Measurements from ENCODE around the gene PPFIA2.
"Not testable (repeated sequence)": the region's sequence is repeated elsewhere in the genome, so short reads cannot be mapped to it uniquely, and the experiment has no call there.

Gene PPFIA2

GRCh38 chr12:81726634-81727033 is 32.5 kb downstream of the PPFIA2 start:
- Histone ChIP-seq H3K27me3 (ENCODE audit: control insufficient read depth, insufficient read depth, low read length) (no peaks in the 10 kb centered on the region), H3K4me1 (ENCODE audit: control insufficient read depth, insufficient read depth, low read length) (peaks cover 17% of the 10 kb centered on the region), H3K9ac (ENCODE audit: low read depth, low read length) (no peak overlapping the region), H3K36me3 (ENCODE audit: control insufficient read depth, insufficient read depth, low read length) (no peaks in the 10 kb centered on the region), H3K4me3 (ENCODE audit: low read depth, low read length) (no peak overlapping the region), H3K9me3 (ENCODE audit: control insufficient read depth, insufficient read depth, low read length) (no peaks in the 10 kb centered on the region)

- H3K36me3 ChIP-seq (ENCODE audit: control insufficient read depth, insufficient read depth, low read length) = no peaks in the 10 kb centered on the region
- H3K27me3 ChIP-seq (ENCODE audit: control insufficient read depth, insufficient read depth, low read length) = no peaks in the 10 kb centered on the region
- no peak overlapping the region for H3K4me3 ChIP-seq (ENCODE audit: low read depth, low read length)
- H3K4me1 ChIP-seq (ENCODE audit: control insufficient read depth, insufficient read depth, low read length) = peaks cover 17% of the 10 kb centered on the region
- H3K9ac ChIP-seq (ENCODE audit: low read depth, low read length) = no peak overlapping the region
- no peaks in the 10 kb centered on the region for H3K9me3 ChIP-seq (ENCODE audit: control insufficient read depth, insufficient read depth, low read length)
Measured at GRCh38 chr12:81723361-81723760, 35.8 kb downstream of the PPFIA2 start.

- H3K27me3 ChIP-seq (ENCODE audit: control insufficient read depth, insufficient read depth, low read length) = no peaks in the 10 kb centered on the region
- no peaks in the 10 kb centered on the region for H3K9me3 ChIP-seq (ENCODE audit: control insufficient read depth, insufficient read depth, low read length)
- H3K4me3 ChIP-seq (ENCODE audit: low read depth, low read length) = no peak overlapping the region
- no peak overlapping the region for H3K9ac ChIP-seq (ENCODE audit: low read depth, low read length)
- peaks cover 14% of the 10 kb centered on the region for H3K4me1 ChIP-seq (ENCODE audit: control insufficient read depth, insufficient read depth, low read length)
- H3K36me3 ChIP-seq (ENCODE audit: control insufficient read depth, insufficient read depth, low read length) = no peaks in the 10 kb centered on the region
Measured at GRCh38 chr12:81722004-81722403, 37.1 kb downstream of the PPFIA2 start.

GRCh38 chr12:81718616-81719015 is 40.5 kb downstream of the PPFIA2 start:
- H3K4me1 ChIP-seq (ENCODE audit: control insufficient read depth, insufficient read depth, low read length) = peaks cover 6% of the 10 kb centered on the region
- H3K9ac ChIP-seq (ENCODE audit: low read depth, low read length) = no peak overlapping the region
- H3K4me3 ChIP-seq (ENCODE audit: low read depth, low read length) = no peak overlapping the region
- H3K27me3 ChIP-seq (ENCODE audit: control insufficient read depth, insufficient read depth, low read length) = no peaks in the 10 kb centered on the region
- H3K36me3 ChIP-seq (ENCODE audit: control insufficient read depth, insufficient read depth, low read length) = no peaks in the 10 kb centered on the region
- H3K9me3 ChIP-seq (ENCODE audit: control insufficient read depth, insufficient read depth, low read length) = no peaks in the 10 kb centered on the region

- H3K36me3 ChIP-seq (ENCODE audit: control insufficient read depth, insufficient read depth, low read length) = no peaks in the 10 kb centered on the region
- H3K9me3 ChIP-seq (ENCODE audit: control insufficient read depth, insufficient read depth, low read length) = no peaks in the 10 kb centered on the region
- H3K9ac ChIP-seq (ENCODE audit: low read depth, low read length) = no peak overlapping the region
- no peak overlapping the region for H3K4me3 ChIP-seq (ENCODE audit: low read depth, low read length)
- H3K4me1 ChIP-seq (ENCODE audit: control insufficient read depth, insufficient read depth, low read length) = no peaks in the 10 kb centered on the region
- no peaks in the 10 kb centered on the region for H3K27me3 ChIP-seq (ENCODE audit: control insufficient read depth, insufficient read depth, low read length)
Measured at GRCh38 chr12:81712536-81712935, 46.6 kb downstream of the PPFIA2 start.

GRCh38 chr12:81705586-81705985 is 53.6 kb downstream of the PPFIA2 start:
- Histone ChIP-seq H3K9me3 (ENCODE audit: control insufficient read depth, insufficient read depth, low read length) (no peaks in the 10 kb centered on the region), H3K4me1 (ENCODE audit: control insufficient read depth, insufficient read depth, low read length) (no peaks in the 10 kb centered on the region)

GRCh38 chr12:81699551-81699950 is 59.6 kb downstream of the PPFIA2 start:
- Histone ChIP-seq H3K4me1 (ENCODE audit: control insufficient read depth, insufficient read depth, low read length) (no peaks in the 10 kb centered on the region), H3K9ac (ENCODE audit: low read depth, low read length) (no peak overlapping the region), H3K27me3 (ENCODE audit: control insufficient read depth, insufficient read depth, low read length) (no peaks in the 10 kb centered on the region), H3K36me3 (ENCODE audit: control insufficient read depth, insufficient read depth, low read length) (no peaks in the 10 kb centered on the region), H3K4me3 (ENCODE audit: low read depth, low read length) (no peak overlapping the region), H3K9me3 (ENCODE audit: control insufficient read depth, insufficient read depth, low read length) (no peaks in the 10 kb centered on the region)

More at GRCh38 chr12:81705586-81705985, 53.6 kb downstream of the PPFIA2 start:
- no peak overlapping the region for H3K9ac ChIP-seq (ENCODE audit: low read depth, low read length)
- H3K4me3 ChIP-seq (ENCODE audit: low read depth, low read length) = no peak overlapping the region
- H3K27me3 ChIP-seq (ENCODE audit: control insufficient read depth, insufficient read depth, low read length) = no peaks in the 10 kb centered on the region
- H3K36me3 ChIP-seq (ENCODE audit: control insufficient read depth, insufficient read depth, low read length) = no peaks in the 10 kb centered on the region

- no peak overlapping the region for H3K4me3 ChIP-seq (ENCODE audit: low read depth, low read length)
- no peaks in the 10 kb centered on the region for H3K36me3 ChIP-seq (ENCODE audit: control insufficient read depth, insufficient read depth, low read length)
- no peaks in the 10 kb centered on the region for H3K9me3 ChIP-seq (ENCODE audit: control insufficient read depth, insufficient read depth, low read length)
- no peak overlapping the region for H3K9ac ChIP-seq (ENCODE audit: low read depth, low read length)
- no peaks in the 10 kb centered on the region for H3K27me3 ChIP-seq (ENCODE audit: control insufficient read depth, insufficient read depth, low read length)
- no peaks in the 10 kb centered on the region for H3K4me1 ChIP-seq (ENCODE audit: control insufficient read depth, insufficient read depth, low read length)
Measured at GRCh38 chr12:81692008-81692407, 67.1 kb downstream of the PPFIA2 start.

- Histone ChIP-seq H3K27me3 (ENCODE audit: control insufficient read depth, insufficient read depth, low read length) (no peaks in the 10 kb centered on the region), H3K4me3 (ENCODE audit: low read depth, low read length) (no peak overlapping the region), H3K9ac (ENCODE audit: low read depth, low read length) (no peak overlapping the region), H3K36me3 (ENCODE audit: control insufficient read depth, insufficient read depth, low read length) (no peaks in the 10 kb centered on the region), H3K4me1 (ENCODE audit: control insufficient read depth, insufficient read depth, low read length) (no peaks in the 10 kb centered on the region), H3K9me3 (ENCODE audit: control insufficient read depth, insufficient read depth, low read length) (no peaks in the 10 kb centered on the region)
Measured at GRCh38 chr12:81683881-81684280, 75.3 kb downstream of the PPFIA2 start.

- no peak overlapping the region for H3K4me3 ChIP-seq (ENCODE audit: low read depth, low read length)
- H3K9me3 ChIP-seq (ENCODE audit: control insufficient read depth, insufficient read depth, low read length) = no peaks in the 10 kb centered on the region
- no peak overlapping the region for H3K9ac ChIP-seq (ENCODE audit: low read depth, low read length)
- H3K4me1 ChIP-seq (ENCODE audit: control insufficient read depth, insufficient read depth, low read length) = no peaks in the 10 kb centered on the region
- H3K36me3 ChIP-seq (ENCODE audit: control insufficient read depth, insufficient read depth, low read length) = no peaks in the 10 kb centered on the region
- no peaks in the 10 kb centered on the region for H3K27me3 ChIP-seq (ENCODE audit: control insufficient read depth, insufficient read depth, low read length)
Measured at GRCh38 chr12:81679614-81680013, 79.5 kb downstream of the PPFIA2 start.

GRCh38 chr12:81670759-81671158 is 88.4 kb downstream of the PPFIA2 start:
- no peaks in the 10 kb centered on the region for H3K36me3 ChIP-seq (ENCODE audit: control insufficient read depth, insufficient read depth, low read length)

GRCh38 chr12:81668475-81668874 is 90.7 kb downstream of the PPFIA2 start:
- Histone ChIP-seq H3K27me3 (ENCODE audit: control insufficient read depth, insufficient read depth, low read length) (no peaks in the 10 kb centered on the region), H3K36me3 (ENCODE audit: control insufficient read depth, insufficient read depth, low read length) (no peaks in the 10 kb centered on the region), H3K9ac (ENCODE audit: low read depth, low read length) (no peak overlapping the region), H3K4me3 (ENCODE audit: low read depth, low read length) (no peak overlapping the region), H3K4me1 (ENCODE audit: control insufficient read depth, insufficient read depth, low read length) (no peaks in the 10 kb centered on the region), H3K9me3 (ENCODE audit: control insufficient read depth, insufficient read depth, low read length) (no peaks in the 10 kb centered on the region)

More at GRCh38 chr12:81670759-81671158, 88.4 kb downstream of the PPFIA2 start:
- Histone ChIP-seq H3K4me1 (ENCODE audit: control insufficient read depth, insufficient read depth, low read length) (no peaks in the 10 kb centered on the region), H3K9me3 (ENCODE audit: control insufficient read depth, insufficient read depth, low read length) (no peaks in the 10 kb centered on the region), H3K9ac (ENCODE audit: low read depth, low read length) (no peak overlapping the region), H3K4me3 (ENCODE audit: low read depth, low read length) (no peak overlapping the region), H3K27me3 (ENCODE audit: control insufficient read depth, insufficient read depth, low read length) (no peaks in the 10 kb centered on the region)

GRCh38 chr12:81659310-81659709 is 99.8 kb downstream of the PPFIA2 start:
- not testable (repeated sequence) for H3K4me1 ChIP-seq (ENCODE audit: control insufficient read depth, insufficient read depth, low read length)

More at GRCh38 chr12:81659310-81659709, 99.8 kb downstream of the PPFIA2 start:
- not testable (repeated sequence) for H3K9me3 ChIP-seq (ENCODE audit: control insufficient read depth, insufficient read depth, low read length); H3K4me3 ChIP-seq (ENCODE audit: low read depth, low read length); H3K9ac ChIP-seq (ENCODE audit: low read depth, low read length); H3K27me3 ChIP-seq (ENCODE audit: control insufficient read depth, insufficient read depth, low read length); H3K36me3 ChIP-seq (ENCODE audit: control insufficient read depth, insufficient read depth, low read length)

Data from iPS-15b (cell line).